Fibroblast of skin of left biceps (primary cell): ENCODE results near the gene ASB1.

Source experiments
- DNase-seq, 2 experiments: peaks; one replicate each; pipeline ENCODE4 v3.0.0-alpha.2; 2013; ENCODE audit warnings: low read depth in 2 of 2

The ASB1 gene, protein sequence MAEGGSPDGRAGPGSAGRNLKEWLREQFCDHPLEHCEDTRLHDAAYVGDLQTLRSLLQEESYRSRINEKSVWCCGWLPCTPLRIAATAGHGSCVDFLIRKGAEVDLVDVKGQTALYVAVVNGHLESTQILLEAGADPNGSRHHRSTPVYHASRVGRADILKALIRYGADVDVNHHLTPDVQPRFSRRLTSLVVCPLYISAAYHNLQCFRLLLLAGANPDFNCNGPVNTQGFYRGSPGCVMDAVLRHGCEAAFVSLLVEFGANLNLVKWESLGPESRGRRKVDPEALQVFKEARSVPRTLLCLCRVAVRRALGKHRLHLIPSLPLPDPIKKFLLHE

DNA sequence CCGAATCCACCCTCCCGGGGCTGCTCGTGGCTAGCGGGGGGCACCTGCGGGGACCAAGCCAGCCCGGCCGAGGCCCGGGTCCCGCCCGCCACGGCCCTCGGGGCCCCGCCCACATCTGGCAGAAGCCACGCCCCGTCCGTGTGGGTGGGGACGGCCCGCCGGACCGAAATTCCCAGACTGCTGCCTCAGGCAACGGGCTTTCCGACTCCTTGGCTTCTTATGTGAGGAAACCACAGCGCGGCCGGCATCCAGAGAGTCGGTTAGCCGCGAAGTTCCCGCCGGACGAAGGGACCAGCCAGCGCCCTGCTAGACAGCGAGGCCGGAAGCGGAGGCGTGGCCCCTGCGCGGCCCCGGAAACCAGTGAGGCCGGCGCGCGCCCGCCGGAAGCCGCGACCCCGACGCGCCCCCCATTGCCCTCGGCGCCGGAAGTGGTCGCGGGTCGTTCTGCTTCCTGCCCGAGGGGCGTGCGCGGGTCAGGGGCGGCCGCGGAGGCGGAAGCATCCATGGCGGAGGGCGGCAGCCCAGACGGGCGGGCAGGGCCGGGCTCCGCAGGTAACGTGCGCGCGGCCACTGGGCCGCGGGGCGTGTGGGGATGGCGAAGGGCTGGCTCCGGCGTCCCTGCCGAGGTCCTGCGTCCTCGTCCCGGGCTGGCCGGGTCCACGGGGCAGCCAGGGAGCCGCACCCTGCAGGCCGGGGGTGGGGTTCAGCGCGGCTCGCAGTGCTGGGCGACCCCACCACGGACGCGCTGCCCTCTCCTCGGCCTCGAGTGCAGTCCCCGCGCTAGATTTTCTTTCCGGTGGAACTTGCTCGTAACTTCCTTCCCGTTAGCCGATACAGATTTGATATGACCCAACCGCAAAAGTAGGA, at the start of gene ASB1:
Gene ASB1, plus strand, starts transcription at position 360 of the 867 bp plus-strand sequence. Its CDS starts 144 bp downstream, at position 504.
- DNase-seq: peak in 1 of 2 experiments; percentile 39

DNA sequence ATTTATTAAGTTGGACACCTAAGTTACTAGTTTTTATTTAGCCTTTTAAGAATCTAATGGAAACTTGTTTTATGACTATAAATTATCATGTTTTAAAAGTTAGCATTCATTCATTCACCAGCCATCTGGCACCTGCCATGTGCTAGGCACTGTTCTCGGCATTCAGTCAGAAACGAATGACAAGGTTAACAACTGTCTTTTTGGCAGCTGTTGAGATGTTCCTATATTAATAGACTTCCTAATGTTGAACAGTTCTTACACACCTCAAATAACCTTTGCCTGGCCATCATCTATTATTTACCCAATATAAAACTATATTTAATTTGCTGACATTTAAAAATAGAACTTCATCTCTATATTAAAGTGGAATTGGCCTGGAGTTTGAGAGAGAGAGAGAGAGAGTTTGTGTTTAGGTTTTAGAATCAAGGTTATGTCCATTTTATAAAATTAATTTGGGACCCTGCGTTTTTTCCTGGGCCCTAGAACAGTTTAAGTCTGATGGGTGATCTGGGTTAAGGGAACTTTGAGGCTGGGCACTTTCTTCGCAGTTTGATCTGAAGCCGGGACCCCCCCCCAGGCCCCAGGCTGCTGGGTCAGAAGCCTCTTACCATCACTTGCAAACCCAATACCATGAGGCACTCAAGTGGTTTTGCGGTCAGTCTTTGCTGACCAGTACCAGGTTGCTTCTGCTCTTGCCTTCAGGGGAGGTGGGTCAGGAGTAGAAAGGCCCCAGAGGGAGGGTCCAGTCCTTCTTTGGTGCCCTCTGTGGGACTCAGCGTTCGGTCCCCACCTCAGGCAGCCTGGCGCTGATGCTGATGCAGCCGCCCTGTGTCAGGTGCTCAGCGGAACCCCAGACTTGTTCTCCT, 48.3 kb upstream of the ASB1 start:
- no peak for DNase-seq

DNA sequence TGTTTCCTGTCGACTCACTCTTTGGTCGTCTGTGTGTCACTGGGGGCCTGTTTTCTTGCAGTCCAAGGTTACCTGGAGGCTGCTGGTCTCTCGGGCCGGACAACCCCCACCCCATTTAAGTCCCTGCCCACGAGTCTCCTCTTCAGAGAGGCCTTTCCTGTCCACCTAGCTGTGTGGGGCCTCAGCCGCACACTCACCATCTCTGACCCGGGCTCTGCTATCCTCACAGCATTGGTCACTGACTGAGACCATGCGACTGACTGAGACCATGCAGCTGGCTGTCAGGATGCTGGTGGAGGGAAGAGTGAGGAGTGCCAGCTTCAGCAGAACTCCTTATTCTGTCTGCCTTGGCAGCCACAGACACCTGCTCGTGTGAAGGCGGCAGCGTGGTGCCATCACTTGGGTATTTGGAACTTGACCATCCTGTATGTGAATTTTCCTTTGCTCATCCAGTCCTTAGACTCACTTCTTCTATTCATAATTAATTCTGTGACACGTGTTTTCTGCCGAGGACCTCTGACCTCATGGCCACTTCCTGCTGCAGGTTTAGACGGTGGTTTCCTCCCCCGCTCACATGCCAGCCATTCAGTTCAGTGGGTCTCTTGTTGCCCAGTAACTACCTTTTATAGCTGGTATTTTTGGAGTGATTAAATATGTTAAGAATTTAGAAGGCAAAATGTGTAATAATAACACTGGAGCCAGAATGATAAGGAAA, 47.5 kb upstream of the ASB1 start:
- no peak for DNase-seq

DNA sequence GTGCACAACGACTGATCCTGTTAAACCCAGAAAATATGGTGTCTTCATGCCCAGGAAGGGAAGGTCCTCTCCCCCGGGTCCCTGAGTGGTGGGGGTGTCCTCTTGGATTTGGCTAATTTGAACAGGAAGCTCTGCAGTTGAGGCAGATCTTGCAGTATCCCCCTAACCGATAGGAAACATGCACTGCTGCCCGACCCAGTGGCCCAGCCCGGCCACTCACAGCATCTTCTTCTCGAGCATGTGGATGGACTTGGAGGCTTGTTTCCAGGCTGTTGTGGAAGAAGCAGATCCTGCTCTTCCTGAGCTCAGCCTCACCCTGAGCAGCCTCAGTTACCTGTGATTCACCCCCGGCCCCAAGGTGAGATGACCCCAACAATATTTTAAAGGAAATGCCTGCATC, 46.4 kb upstream of the ASB1 start:
- DNase-seq: no peak

DNA sequence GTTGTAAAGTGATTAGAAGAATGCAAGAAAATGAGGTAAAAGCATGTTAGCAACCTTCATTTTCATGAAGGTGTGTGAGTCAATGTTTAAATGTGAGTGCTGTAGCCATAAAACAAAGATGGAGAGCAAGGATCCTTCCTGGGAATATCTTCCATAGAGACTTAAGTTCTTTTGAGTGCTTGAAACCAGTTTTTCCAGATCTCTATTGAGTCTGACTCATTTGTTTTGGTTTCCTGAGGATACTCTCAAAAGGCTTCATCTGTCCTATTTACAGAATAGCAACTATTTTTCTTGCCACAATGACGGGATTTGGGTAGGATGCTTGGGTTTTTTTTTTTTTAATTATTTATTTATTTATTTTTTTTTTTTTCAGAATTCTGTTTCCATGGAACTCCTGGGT, 45.9 kb upstream of the ASB1 start:
- DNase-seq: no peak

DNA sequence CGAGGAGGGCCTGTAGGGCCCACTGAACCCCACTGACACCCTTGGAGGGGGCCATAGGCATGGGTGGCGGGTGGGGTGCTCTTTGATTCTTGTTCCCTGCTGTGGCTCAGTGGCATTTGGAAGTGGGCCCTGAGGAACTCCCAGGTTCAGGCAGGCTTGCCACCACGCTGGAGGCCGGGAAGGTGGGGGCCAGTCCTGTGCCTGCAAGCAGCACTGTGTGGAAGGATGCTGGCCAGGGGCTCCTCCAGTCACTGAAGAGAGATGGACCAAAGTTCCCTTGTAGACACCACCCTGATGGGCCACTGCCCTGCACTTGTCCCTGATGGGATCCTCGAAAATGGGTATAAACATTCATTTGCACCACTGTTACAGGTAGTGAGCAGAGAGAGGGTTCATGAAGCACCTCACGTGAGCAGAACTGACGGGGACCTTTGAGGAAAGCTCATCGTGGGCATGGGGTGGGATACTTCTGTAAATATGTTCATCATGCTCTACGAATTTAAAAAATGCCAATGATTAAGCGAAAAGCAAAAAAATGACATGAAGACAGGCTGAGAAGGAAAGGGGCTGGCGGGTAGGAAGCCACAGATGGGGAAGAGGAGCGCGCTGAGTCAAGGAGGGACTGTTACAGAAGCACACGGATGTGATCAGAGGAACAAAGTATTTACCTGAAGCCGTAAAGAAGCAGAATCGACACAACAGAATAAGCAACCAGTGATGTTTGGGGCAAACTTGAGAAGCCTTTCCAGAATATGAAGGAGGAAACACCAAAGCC, 45.2 kb upstream of the ASB1 start:
- DNase-seq: no peak

DNA sequence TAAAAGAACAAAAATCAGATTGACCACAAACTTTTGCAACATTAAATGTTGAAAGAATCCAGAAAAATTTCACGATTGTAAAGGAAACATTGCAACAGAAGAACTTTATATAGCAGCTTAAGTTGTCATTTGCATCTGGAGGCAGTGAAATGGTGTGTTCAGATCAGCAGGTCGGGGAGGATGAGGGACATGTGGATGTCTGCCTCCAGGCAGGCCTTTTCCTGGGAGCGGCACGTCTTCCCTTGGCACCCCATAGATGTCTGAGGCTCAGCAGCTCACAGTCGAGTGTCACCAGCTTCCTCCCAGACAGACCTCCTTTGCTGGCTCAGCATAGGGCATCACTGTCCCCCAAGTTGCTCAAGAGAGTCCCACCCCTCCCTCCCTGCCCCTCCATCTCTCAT, 44.3 kb upstream of the ASB1 start:
- DNase-seq: no peak

DNA sequence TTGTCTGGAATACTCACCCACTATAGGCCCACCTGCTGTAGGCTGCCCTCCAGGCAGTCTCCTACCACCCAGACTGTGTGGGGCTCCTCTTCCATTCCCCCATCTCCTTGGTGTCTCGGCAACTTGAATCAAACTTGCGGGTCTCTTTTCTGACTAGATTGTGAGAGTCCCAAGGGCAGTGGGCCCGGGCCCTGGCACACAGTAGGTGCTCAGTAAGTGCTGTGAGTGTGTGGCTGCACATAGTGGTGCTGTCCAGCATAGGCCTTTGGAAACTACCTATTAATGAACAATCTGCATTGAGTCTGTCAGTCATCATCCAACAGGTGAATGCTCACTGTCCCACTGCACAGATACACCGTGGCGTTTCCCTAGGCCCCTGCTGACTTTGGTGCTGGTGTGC, 43.6 kb upstream of the ASB1 start:
- DNase-seq: no peak

DNA sequence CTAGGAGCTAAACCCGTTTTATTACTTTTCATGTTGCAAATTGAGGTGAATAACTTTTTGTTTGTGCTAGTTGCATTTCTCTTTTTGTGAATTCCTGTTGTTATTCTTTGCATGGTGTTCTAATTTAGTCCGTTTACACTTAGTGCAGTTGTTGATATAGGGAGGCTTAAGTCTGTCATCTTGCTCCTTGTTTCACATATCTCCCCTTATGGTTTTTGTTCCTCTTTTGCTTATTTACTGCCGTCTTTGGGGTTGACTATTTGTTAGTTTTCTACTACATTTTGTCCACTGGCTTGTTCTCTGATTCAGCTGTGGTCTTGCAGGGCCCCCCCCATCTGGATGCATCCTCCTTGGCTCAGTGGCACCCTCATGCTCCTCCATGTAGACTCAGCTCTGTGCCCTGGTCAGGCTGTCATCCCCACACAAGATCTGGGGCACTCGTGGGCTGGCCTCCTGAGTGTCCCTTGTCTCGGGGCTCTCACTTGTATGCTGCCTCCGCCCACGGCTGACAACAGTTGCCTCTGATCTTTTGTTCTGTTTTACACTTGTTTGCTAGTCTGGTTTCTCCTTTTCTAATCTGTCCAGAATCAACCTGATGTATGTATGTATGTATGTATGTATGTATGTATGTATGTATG, 42.9 kb upstream of the ASB1 start:
- no peak for DNase-seq

DNA sequence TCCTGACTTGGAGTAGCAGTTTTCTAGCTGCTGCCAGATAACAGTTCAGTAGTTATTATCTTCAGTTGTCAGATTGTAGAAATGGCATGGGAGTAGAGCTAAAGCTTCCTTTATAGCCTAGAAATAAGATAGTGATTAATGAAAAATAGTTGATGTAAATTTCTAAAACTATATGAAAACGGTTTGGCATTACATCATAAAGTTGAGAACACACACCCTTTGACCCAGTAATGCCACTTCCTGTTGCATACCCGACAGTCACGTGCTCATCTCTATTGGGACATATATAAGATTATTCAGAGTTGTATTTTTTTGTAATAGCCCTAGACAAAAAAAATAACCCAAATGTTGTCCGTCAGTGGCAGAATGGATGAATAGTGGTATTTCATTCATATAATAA, 39.4 kb upstream of the ASB1 start:
- no peak for DNase-seq

DNA sequence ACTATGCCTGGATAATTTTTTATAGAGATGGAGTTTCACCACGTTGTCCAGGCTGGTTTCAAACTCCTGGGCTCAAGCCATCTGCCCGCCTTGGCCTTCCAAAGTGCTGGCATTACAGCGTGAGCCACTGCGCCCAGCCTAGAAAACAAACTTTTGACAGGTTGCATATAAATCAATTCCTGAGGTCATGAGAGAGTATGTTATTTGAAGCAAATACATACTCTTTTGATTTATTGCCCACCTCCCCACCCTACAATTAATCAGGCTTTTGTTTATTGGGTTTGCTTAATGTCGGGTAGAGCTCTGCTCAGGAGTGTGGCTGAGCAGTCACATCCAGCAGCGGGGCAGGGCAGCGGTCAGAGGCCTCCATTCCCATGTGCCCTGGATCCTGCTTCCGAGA, 37.9 kb upstream of the ASB1 start:
- no peak for DNase-seq

DNA sequence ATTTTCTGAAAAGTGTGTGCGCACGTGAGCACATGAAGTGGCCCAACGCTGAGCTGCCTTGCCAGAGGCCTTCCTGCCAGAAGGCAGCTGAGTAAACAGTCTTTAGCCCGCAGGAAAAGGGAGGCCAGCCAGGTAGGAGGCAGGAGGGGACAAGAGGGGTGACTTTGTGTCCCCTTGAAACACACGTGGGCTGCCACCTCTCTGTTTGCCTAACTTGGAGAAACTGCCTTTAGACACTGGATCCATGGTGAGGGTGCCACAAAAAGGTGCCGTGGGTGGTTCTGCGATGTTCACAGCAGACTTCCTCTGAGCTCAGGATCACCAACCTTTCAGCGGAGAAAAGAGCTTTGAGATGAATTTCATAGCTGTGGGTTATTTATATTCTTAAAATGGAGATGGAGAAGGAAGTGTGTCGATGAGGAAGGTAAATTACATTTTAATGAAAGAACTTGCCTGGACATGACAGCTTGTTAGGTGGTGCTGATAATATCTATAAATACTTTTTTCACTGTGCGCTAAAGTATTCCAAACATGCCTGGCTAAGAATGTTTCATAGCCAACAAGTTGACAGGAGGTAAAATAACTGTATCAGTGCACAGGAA, 36.6 kb upstream of the ASB1 start:
- DNase-seq: no peak

DNA sequence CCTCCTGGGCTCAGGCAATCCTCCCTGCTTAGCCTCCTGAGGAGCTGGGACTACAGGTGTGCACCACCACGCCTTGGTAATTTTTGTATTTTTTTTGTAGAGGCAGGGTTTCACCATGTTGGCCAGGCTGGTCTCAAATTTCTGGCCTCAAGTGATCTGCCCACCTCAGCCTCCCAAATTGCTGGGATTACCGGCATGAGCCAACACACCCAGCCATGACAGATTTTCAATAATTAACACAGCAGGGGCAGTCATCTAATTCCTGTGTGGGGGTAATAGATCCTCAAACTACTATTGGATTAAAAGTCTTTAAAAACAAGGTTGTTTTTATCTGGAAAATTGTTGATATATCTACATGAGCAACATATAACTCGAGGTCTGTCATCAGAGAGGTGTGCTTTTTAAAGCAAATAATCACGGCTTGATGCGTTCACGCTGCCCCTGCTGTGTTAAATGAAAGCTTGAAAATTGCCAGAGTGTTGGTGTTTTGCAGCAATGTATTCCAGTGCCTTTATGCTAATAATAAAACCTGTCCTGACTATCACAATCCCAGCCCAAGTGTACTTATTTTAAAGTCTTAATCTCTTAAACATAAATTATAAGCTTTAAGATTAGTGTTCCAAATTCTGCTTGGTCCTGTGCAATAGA, 35.6 kb upstream of the ASB1 start:
- no peak for DNase-seq

DNA sequence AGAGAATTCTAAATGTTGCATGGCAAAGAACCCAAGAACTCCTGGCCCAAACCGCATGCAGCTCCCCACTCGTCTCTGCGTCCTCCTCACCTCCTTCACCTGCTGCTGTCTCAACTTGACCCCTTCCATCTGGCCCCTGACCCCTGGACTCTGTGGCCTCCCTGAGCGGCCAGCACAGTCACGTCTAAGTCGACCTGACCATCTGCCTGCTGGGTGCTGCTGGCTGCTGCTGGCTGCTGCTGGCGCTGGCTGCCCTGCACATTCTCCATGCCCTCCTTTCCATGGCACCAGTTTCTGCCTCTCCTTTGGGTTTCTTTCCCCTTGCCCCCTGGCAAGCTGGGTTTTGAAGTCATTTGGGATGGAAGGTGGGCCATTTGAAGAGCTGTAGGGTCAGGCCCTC, 30.1 kb upstream of the ASB1 start:
- no peak for DNase-seq

DNA sequence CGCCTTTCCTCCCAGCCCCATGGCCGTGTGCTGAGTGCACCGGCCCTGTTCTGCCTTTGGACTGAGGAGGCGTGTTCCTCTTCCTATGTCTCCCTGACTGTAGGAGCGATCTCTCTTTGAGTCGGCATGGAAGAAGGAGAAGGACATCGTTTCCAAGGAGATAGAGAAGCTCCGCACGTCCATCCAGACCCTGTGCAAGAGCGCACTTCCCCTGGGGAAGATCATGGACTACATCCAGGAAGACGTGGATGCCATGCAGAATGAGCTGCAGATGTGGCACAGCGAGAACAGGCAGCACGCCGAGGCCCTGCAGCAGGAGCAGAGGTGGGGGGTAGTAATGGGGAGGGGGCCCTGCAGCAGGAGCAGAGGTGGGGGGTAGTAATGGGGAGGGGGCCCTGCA, 29.4 kb upstream of the ASB1 start:
- DNase-seq: no peak

DNA sequence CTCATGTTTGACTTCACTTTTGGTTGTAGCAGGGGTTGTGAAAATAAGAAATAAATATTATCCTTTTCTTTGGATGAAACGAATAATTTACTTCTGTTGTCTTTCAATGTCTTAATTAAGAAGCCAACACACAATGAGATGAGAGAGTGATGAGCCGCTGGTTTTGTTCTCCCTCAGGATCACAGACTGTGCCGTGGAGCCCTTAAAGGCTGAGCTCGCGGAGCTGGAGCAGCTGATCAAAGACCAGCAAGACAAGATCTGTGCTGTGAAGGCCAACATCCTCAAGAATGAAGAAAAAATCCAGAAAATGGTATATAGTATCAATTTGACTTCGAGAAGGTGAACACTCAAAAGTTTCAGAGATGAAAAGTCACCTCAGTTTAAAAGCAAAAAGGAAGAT, 28.1 kb upstream of the ASB1 start:
- DNase-seq: no peak

DNA sequence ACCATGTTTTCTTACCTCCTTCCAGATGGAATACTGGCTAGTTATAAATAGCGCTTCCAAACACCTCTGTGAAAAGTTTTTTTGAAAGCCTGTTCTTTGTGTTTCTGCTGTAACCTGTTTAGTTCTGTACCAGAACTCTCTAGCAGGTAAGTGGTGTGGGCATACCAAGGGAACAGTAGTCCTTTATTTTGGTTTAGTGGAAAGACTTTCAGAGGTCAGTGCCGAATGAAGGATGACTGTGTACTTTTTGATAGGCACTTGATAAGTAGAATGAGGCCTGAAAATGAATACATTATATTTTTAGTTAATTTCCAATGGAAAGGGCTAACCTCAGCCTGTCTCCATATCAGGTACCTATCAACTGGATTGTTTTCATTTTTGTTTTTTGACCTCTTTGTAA, 27.6 kb upstream of the ASB1 start:
- DNase-seq: no peak

DNA sequence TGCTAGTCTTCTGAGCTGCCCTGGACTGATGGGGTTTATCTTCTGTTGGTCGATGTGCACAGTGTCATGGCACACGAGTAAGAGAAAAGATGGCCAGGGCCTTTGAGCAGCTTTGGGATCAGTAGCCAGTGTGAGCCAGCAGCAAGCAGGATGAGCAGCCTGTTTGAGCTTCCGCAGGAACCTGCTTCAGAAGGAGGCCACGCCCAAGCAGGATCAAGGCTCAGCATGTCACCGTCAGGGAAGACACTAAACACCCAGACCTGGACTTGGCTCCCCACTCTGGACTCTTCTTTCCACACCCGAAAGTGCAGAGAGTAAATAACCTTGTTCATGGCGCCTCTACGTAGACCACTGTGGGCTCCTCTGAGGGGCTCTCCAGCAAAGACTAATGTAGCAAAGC, 25.2 kb upstream of the ASB1 start:
- no peak for DNase-seq

DNA sequence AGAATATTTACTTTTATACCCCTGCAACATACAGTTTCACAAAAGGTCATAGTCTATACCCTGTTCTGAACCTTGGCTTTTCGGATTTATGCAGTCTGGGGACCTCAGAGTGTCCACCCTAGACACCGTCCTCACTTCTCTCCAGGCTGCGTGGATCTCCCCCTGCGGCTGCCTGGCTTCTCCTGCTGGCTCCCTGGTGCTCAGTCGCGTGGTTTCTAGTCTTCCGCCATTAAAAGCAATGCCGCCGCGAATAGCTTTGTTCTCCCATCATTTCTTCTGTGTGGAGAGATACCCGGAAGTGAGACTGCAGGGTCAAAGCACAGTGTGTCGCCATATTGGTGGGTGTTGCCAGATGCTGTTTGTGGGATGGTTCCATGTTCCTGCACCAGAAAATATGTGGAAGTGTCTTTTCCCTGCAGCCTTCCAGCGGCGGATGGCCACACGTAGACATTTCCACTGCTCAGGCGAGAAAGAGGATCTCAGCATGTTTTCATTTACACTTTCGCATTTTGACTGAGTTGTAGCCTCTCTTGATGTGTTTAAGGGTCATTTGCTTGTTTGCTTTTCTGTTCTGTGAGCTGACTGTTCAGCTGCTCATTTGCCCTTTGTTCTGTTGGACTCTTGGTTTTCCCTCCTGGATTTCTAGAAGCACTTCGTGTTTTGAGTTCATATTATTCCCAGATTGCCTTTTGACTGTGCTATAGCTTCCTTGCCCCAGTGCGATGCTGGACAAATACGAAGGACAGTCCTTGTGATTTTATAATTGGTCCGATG, 22.9 kb upstream of the ASB1 start:
- no peak for DNase-seq
